Spleen (tissue), 11 donors: ENCODE data around the gene RHOT2. TPM values are rescaled to one million over a fixed set of nuclear protein-coding genes. Genes with fewer than 3 reads are reported as not detected.

Experiments
- DNase-seq: peaks from one replicate; pipeline ENCODE4 v3.0.0-alpha.2; 2020
- H3K27ac ChIP-seq, 8 donors: fragments of 200-600 bp; sonication (generic) in 7 of 8; 1 replicate in 4 of 8; 2 replicates in 4 of 8; pipeline versions ENCODE4 v1.5.0 to v1.8.0; 2016 to 2021; ENCODE audit warnings: inconsistent platforms in 4 of 8, mild to moderate bottlenecking in 4 of 8, moderate library complexity in 1 of 8
- H3K27me3 ChIP-seq, 7 donors: fragments of 200-600 bp; sonication (generic) in 6 of 7; replicated peaks in 1 of 7; 1 replicate in 4 of 7; 2 replicates in 3 of 7; pipeline versions ENCODE4 v1.5.0 to v1.8.0; 2016 to 2021; ENCODE audit warnings: inconsistent platforms in 3 of 7, mild to moderate bottlenecking in 1 of 7
- H3K36me3 ChIP-seq, 6 donors: fragments of 200-600 bp; sonication (generic) in 5 of 6; 1 replicate in 4 of 6; 2 replicates in 2 of 6; pipeline versions ENCODE4 v1.5.0 to v1.8.0; 2016 to 2021; ENCODE audit warnings: inconsistent platforms in 2 of 6
- H3K4me1 ChIP-seq, 6 donors: fragments of 200-600 bp; sonication (generic) in 5 of 6; 1 replicate in 3 of 6; 2 replicates in 3 of 6; pipeline versions ENCODE4 v1.5.0 to v1.8.0; 2016 to 2021; ENCODE audit warnings: inconsistent platforms in 3 of 6
- H3K4me3 ChIP-seq, 8 donors: fragments of 200-600 bp; sonication (generic) in 7 of 8; 1 replicate in 4 of 8; 2 replicates in 4 of 8; pipeline versions ENCODE4 v1.5.0 to v1.8.0; 2016 to 2021; ENCODE audit warnings: inconsistent platforms in 4 of 8, mild to moderate bottlenecking in 4 of 8, moderate library complexity in 2 of 8
- H3K9me3 ChIP-seq, 8 donors: fragments of 200-600 bp; sonication (generic) in 7 of 8; 1 replicate in 4 of 8; 2 replicates in 4 of 8; pipeline versions ENCODE4 v1.5.0 to v1.8.0; 2016 to 2021; ENCODE audit warnings: inconsistent platforms in 4 of 8
- CTCF ChIP-seq, 11 experiments: fragments of 200-600 bp in 7 of 11; fragments of 450-650 bp in 4 of 11; sonication (generic) in 4 of 11; IDR thresholded peaks in 8 of 11; conservative IDR thresholded peaks in 3 of 11; 1 replicate in 7 of 11; 2 replicates in 4 of 11; pipeline versions ENCODE4 v1.4.0 to v1.8.0; 2016 to 2021; ENCODE audit warnings: antibody characterized with exemption in 11 of 11, inconsistent platforms in 4 of 11, mild to moderate bottlenecking in 1 of 11
- POLR2A ChIP-seq, 3 donors: fragments of 450-650 bp; IDR thresholded peaks; one replicate each; pipeline ENCODE4 v1.5.1; 2017; ENCODE audit warnings: antibody characterized with exemption in 3 of 3, mild to moderate bottlenecking in 1 of 3
- POLR2AphosphoS5 ChIP-seq, 3 donors: sonication (generic); formaldehyde crosslinking; IDR thresholded peaks; one replicate each; pipeline ENCODE4 v1.5.1; 2017; ENCODE audit warnings: antibody characterized with exemption in 3 of 3
- WGBS, 5 donors: extraction: QIAGEN DNeasy Blood & Tissue Kit in 3 of 5; methylation state at CpG; one replicate each; pipeline versions ENCODE4 v1.1.5 to v1.1.7; 2013 to 2018; 5-methylcytosine and 5-hydroxymethylcytosine counted together
- intact Hi-C: fragments of 100-400 bp; cut with DNase I; formaldehyde crosslinking; loops from one replicate; pipeline ENCODE4 v1.15.0; 2023; ENCODE audit warnings: low total_unique reads
- polyA plus RNA-seq, 3 donors: library from polyadenylated mRNA; stranded (reverse); fragments of 200-250 nt; gene quantifications; one replicate each; pipeline ENCODE4 v1.2.1, GENCODE V29; 2013
- total RNA-seq, 7 donors: library from RNA; depleted of rRNA in 3 of 7; stranded (reverse); fragments of >200 nt in 3 of 7; fragmentation: NEBNext Ultra II Directional in 4 of 7; extraction: Animal tissue kit (Norgen Biotek cat#: 25700) in 4 of 7; gene quantifications; one replicate each; pipeline versions ENCODE4 v1.1.0 to v1.2.1, GENCODE V29; 2016 to 2021
- donor health status: healthy with polysubstance abuse.
- donor health status: DM: no; HTN: no; CAD: no; lungs with moderate emphysema.
- donor health status: DM: no; HTN: no; CAD: no.
- donor health status: Bipolar disorder and iron deficiency.
- donor health status: healthy.
- donor health status: DM: no; HTN: no; CAD: no.
- donor health status: DM: yes; HTN: yes; CAD: no.

Gene RHOT2
- total and polyA plus RNA-seq, 10 donors: 71.3 to 309 (median 137) TPM

- DNase-seq: no peak
Measured at GRCh38 chr16:698911-699671, 31.2 kb downstream of the RHOT2 start.

GRCh38 chr16:700684-701584 is 33.0 kb downstream of the RHOT2 start:
- Histone ChIP-seq H3K4me3 (peak overlapping the region in 1 of 8 donors; percentile 18), H3K36me3 (no peaks in the 10 kb centered on the region), H3K9me3 (no peaks in the 10 kb centered on the region), H3K27me3 (peaks cover 6 to 100% (median 77%) of the 10 kb centered on the region in 7 donors), H3K27ac (no peak overlapping the region), H3K4me1 (peaks cover 1 to 41% (median 23%) of the 10 kb centered on the region in 6 donors)
- WGBS, 5 donors: 7 to 14% (median 7%) methylated on average over 37 to 76 of the region's 76 CpGs
- intact Hi-C loops: no loop called here
- no peak for DNase-seq
- TF ChIP-seq CTCF (IDR thresholded peaks at IDR 0.05 in 8 of 11, conservative IDR thresholded peaks at IDR 0.05 in 3 of 11) (no peak), POLR2AphosphoS5 (IDR thresholded peaks at IDR 0.05) (no peak), POLR2A (IDR thresholded peaks at IDR 0.05) (no peak)

More at GRCh38 chr16:698911-699671, 31.2 kb downstream of the RHOT2 start:
- intact Hi-C loops: no loop called here
- Histone ChIP-seq H3K4me3 (no peak overlapping the region), H3K36me3 (no peaks in the 10 kb centered on the region), H3K27ac (no peak overlapping the region), H3K27me3 (peaks cover 6 to 100% (median 79%) of the 10 kb centered on the region in 7 donors), H3K9me3 (no peaks in the 10 kb centered on the region), H3K4me1 (peaks cover 14 to 48% (median 35%) of the 10 kb centered on the region in 6 donors)
- TF ChIP-seq POLR2AphosphoS5 (IDR thresholded peaks at IDR 0.05) (no peak), POLR2A (IDR thresholded peaks at IDR 0.05) (no peak), CTCF (IDR thresholded peaks at IDR 0.05 in 8 of 11, conservative IDR thresholded peaks at IDR 0.05 in 3 of 11) (no peak)
- WGBS, 5 donors: 62 to 79% (median 66%) methylated on average over 14 to 19 of the region's 19 CpGs

- H3K27me3 ChIP-seq: peaks cover 6 to 100% (median 82%) of the 10 kb centered on the region in 7 donors
- no peaks in the 10 kb centered on the region for H3K36me3 ChIP-seq
- intact Hi-C loops: no loop called here
- TF ChIP-seq CTCF (IDR thresholded peaks at IDR 0.05 in 8 of 11, conservative IDR thresholded peaks at IDR 0.05 in 3 of 11) (no peak), POLR2A (IDR thresholded peaks at IDR 0.05) (no peak), POLR2AphosphoS5 (IDR thresholded peaks at IDR 0.05) (no peak)
- 85 to 88% (median 86%) methylated on average over 19 of the region's 19 CpGs for WGBS, 5 donors
- DNase-seq: no peak
- H3K9me3 ChIP-seq: no peaks in the 10 kb centered on the region
- no peak overlapping the region for H3K4me3 ChIP-seq
- H3K4me1 ChIP-seq: peaks cover 0 to 46% (median 22%) of the 10 kb centered on the region in 6 donors
- no peak overlapping the region for H3K27ac ChIP-seq
Measured at GRCh38 chr16:702341-702740, 34.4 kb downstream of the RHOT2 start.
